ENCODE measurements around the gene ANK3. TPM values are rescaled to one million over a fixed set of nuclear protein-coding genes. Genes with fewer than 3 reads are reported as not detected.

ANK3 gene
- total and polyA plus RNA-seq, 2 donors from 2014 or later, result 38.2 to 214 TPM

DNA sequence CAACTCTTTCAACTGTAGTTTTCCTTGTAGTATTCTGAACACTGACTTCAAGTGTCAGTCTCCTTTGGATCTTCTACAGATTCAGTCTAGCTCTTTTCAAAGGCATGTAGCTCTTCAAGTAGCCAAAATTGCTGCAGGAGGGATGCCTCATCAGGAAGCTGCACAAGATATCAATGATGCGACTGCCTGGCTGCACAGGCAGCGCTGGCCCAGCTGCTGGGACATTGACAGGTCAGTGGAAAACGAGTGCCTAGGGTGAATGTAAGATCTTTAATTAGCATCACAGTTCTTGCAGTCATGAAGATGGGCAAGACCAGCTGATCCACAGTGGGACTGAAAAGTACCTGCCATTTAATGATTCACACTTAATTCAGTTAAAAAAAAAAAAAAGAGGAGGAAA lies 167.6 kb downstream of the ANK3 start:
- intact Hi-C loops (cut with DNase I), result no loop called here
- H3K9ac ChIP-seq (ENCODE audit: low read length in 3 of 3), result no peak overlapping the region
- H3K4me3 ChIP-seq (ENCODE audit: low read length in 3 of 3), result no peak overlapping the region
- DNase-seq (no peak), FAIRE-seq (no peak)
- H3K27ac ChIP-seq (ENCODE audit: low read depth in 2 of 2, low read length in 2 of 2), result no peak overlapping the region
- no peaks in the 10 kb centered on the region for H3K27me3 ChIP-seq (ENCODE audit: control insufficient read depth, insufficient read depth, low read length)
- no peaks in the 10 kb centered on the region for H3K4me1 ChIP-seq (ENCODE audit: control insufficient read depth in 2 of 3, insufficient read depth in 2 of 3, low read depth in 1 of 3, low read length in 3 of 3)
- H3K9me3 ChIP-seq (ENCODE audit: control insufficient read depth in 2 of 3, insufficient read depth in 1 of 3, low read length in 3 of 3), result no peaks in the 10 kb centered on the region
- TF ChIP-seq, protein P1, sequence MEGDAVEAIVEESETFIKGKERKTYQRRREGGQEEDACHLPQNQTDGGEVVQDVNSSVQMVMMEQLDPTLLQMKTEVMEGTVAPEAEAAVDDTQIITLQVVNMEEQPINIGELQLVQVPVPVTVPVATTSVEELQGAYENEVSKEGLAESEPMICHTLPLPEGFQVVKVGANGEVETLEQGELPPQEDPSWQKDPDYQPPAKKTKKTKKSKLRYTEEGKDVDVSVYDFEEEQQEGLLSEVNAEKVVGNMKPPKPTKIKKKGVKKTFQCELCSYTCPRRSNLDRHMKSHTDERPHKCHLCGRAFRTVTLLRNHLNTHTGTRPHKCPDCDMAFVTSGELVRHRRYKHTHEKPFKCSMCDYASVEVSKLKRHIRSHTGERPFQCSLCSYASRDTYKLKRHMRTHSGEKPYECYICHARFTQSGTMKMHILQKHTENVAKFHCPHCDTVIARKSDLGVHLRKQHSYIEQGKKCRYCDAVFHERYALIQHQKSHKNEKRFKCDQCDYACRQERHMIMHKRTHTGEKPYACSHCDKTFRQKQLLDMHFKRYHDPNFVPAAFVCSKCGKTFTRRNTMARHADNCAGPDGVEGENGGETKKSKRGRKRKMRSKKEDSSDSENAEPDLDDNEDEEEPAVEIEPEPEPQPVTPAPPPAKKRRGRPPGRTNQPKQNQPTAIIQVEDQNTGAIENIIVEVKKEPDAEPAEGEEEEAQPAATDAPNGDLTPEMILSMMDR (IDR thresholded peaks at IDR 0.05; ENCODE audit: borderline replicate concordance, extremely low read depth, insufficient read depth), result no peak
- no peaks in the 10 kb centered on the region for H3K36me3 ChIP-seq (ENCODE audit: control insufficient read depth in 2 of 3, insufficient read depth in 3 of 3, low read length in 3 of 3)

DNA sequence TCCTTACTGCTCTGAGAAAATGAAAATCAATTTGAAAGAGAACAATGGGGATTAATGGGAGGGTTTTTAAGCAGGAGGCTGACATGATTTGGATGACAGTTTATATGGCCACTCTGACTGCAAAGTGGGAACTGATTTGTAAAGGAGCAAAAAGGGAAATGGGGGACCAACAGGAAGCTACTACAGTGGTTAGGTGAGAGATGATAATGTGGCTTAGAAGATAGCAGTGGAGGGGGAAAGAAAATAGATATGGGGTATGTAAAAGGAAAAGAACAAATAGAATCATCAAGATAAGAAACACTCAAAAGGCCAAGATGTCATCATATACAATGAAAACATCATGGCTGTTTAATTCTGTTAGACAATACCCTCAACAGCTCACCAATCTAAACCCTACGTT lies 177.5 kb downstream of the ANK3 start:
- FAIRE-seq (no peak), DNase-seq (no peak)
- H3K9ac ChIP-seq (ENCODE audit: low read length in 3 of 3), result no peak overlapping the region
- H3K4me3 ChIP-seq (ENCODE audit: low read length in 3 of 3), result no peak overlapping the region
- H3K36me3 ChIP-seq (ENCODE audit: control insufficient read depth in 2 of 3, insufficient read depth in 3 of 3, low read length in 3 of 3), result peaks cover 0 to 2% (median 0%) of the 10 kb centered on the region in 3 donors
- H3K4me1 ChIP-seq (ENCODE audit: control insufficient read depth in 2 of 3, insufficient read depth in 2 of 3, low read depth in 1 of 3, low read length in 3 of 3), result peaks cover 0 to 2% (median 1%) of the 10 kb centered on the region in 3 donors
- TF ChIP-seq, protein P1 (IDR thresholded peaks at IDR 0.05; ENCODE audit: borderline replicate concordance, extremely low read depth, insufficient read depth), result no peak
- no peak overlapping the region for H3K27ac ChIP-seq (ENCODE audit: low read depth in 2 of 2, low read length in 2 of 2)
- no peaks in the 10 kb centered on the region for H3K27me3 ChIP-seq (ENCODE audit: control insufficient read depth, insufficient read depth, low read length)
- intact Hi-C loops (cut with DNase I), result loop anchor here (10.0 kb wide), 1 partner anchor 107 kb away; no protein-coding TSS in a partner anchor
- peaks cover 0 to 9% (median 0%) of the 10 kb centered on the region in 3 donors for H3K9me3 ChIP-seq (ENCODE audit: control insufficient read depth in 2 of 3, insufficient read depth in 1 of 3, low read length in 3 of 3)

DNA sequence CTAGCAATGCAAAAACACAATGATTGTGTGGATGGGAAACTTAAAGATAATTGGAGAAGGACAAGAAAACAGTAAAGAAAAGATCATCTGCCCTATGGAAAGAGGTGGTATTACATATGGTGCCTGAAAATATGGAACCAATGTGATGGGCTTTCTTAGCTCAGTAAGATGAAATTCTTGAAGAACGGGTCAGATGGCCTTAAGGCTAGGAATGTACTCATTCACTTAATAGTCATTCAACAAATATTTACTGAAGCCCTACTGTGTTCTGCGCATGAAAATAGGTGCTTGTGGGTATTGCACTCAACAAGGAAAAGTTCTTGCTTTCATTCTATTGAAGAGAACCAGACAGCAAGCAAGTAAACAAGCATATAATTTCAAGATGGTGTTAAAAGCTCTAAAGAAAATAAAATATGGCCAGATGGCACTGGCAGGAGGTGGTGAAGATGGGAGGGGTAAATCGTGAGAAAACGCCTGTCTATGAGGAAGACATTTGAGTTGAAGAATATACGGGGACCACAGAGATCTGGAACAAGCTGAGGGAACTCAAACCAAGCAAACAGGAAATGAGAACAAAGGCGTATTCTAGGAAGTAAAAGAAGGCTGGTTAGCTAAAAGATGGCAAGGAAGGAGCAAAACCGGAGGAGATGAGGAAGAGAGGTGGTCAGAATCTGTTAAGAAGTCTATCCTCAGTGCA lies 179.7 kb downstream of the ANK3 start:
- DNase-seq (no peak), FAIRE-seq (no peak)
- TF ChIP-seq, protein P1 (IDR thresholded peaks at IDR 0.05; ENCODE audit: borderline replicate concordance, extremely low read depth, insufficient read depth), result no peak
- Histone ChIP-seq H3K36me3 (ENCODE audit: control insufficient read depth in 2 of 3, insufficient read depth in 3 of 3, low read length in 3 of 3) (peaks cover 0 to 2% (median 0%) of the 10 kb centered on the region in 3 donors), H3K4me3 (ENCODE audit: low read length in 3 of 3) (no peak overlapping the region), H3K9me3 (ENCODE audit: control insufficient read depth in 2 of 3, insufficient read depth in 1 of 3, low read length in 3 of 3) (peaks cover 0 to 9% (median 0%) of the 10 kb centered on the region in 3 donors), H3K27me3 (ENCODE audit: control insufficient read depth, insufficient read depth, low read length) (no peaks in the 10 kb centered on the region), H3K9ac (ENCODE audit: low read length in 3 of 3) (no peak overlapping the region), H3K4me1 (ENCODE audit: control insufficient read depth in 2 of 3, insufficient read depth in 2 of 3, low read depth in 1 of 3, low read length in 3 of 3) (peaks cover 0 to 6% (median 2%) of the 10 kb centered on the region in 3 donors), H3K27ac (ENCODE audit: low read depth in 2 of 2, low read length in 2 of 2) (no peak overlapping the region)
- intact Hi-C loops (cut with DNase I), result loop anchor here (10.0 kb wide), 2 partner anchors 105 to 225 kb away; no protein-coding TSS in a partner anchor

Measured in kidney (tissue), 14 donors.